OCI-LY1 (cell line): Measurements from ENCODE around the gene AMHR2.
"Not testable (repeated sequence)": the region's sequence is repeated elsewhere in the genome, so short reads cannot be mapped to it uniquely, and the experiment has no call there.

Experiments used
- H2AFZ ChIP-seq: fragments of 200-600 bp; sonication (generic), shearing (Covaris generic); 2 replicates; pipeline ENCODE4 v1.6.0; 2014; ENCODE audit warnings: antibody characterized with exemption, mild to moderate bottlenecking, low read length
- H3F3A ChIP-seq: fragments of 200-600 bp; sonication (generic), shearing (Covaris generic); 2 replicates; pipeline ENCODE4 v1.6.0; 2014; ENCODE audit warnings: mild to moderate bottlenecking, antibody characterized with exemption, low read length, moderate library complexity; ENCODE audit not compliant: insufficient read depth
- H3K27ac ChIP-seq: fragments of 200-600 bp; sonication (generic); 2 replicates; pipeline ENCODE4 v1.5.1; 2014; ENCODE audit warnings: low read length, mixed run types, mild to moderate bottlenecking, low read depth; ENCODE audit not compliant: poor library complexity, severe bottlenecking
- H3K27me3 ChIP-seq: fragments of 200-600 bp; sonication (generic); 2 replicates; pipeline ENCODE4 v1.6.0; 2014; ENCODE audit warnings: antibody characterized with exemption, mild to moderate bottlenecking, low read length, moderate library complexity; ENCODE audit not compliant: insufficient read depth
- H3K36me3 ChIP-seq: fragments of 200-600 bp; sonication (generic); 2 replicates; pipeline ENCODE4 v1.6.1; 2014; ENCODE audit warnings: mild to moderate bottlenecking, antibody characterized with exemption, low read length, moderate library complexity, mixed read lengths; ENCODE audit not compliant: insufficient read depth
- H3K4me1 ChIP-seq: fragments of 200-600 bp; sonication (generic); 2 replicates; pipeline ENCODE4 v1.5.1; 2014; ENCODE audit warnings: mild to moderate bottlenecking, low read length, moderate library complexity; ENCODE audit not compliant: insufficient read depth, severe bottlenecking
- H3K4me2 ChIP-seq: fragments of 200-600 bp; sonication (generic), shearing (Covaris generic); 2 replicates; pipeline ENCODE4 v1.6.1; 2014; ENCODE audit warnings: low read length
- H3K4me3 ChIP-seq: fragments of 200-600 bp; sonication (generic); 2 replicates; pipeline ENCODE4 v1.5.1; 2014; ENCODE audit warnings: low read length, low read depth, mild to moderate bottlenecking, mixed read lengths; ENCODE audit not compliant: poor library complexity, severe bottlenecking
- H3K79me2 ChIP-seq: fragments of 200-600 bp; shearing (Covaris generic); 2 replicates; pipeline ENCODE4 v1.6.1; 2016; ENCODE audit warnings: mixed run types, low read length, mixed read lengths; ENCODE audit not compliant: insufficient read depth
- H3K9ac ChIP-seq: fragments of 200-600 bp; sonication (generic), shearing (Covaris generic); 2 replicates; pipeline ENCODE4 v1.6.1; 2014; ENCODE audit warnings: mild to moderate bottlenecking, low read length, mixed read lengths
- H3K9me2 ChIP-seq: fragments of 200-600 bp; sonication (generic), shearing (Covaris generic); 2 replicates; pipeline ENCODE4 v1.6.1; 2014; ENCODE audit warnings: low read depth, mild to moderate bottlenecking, low read length, mixed read lengths
- H3K9me3 ChIP-seq: fragments of 200-600 bp; shearing (Covaris generic); 2 replicates; pipeline ENCODE4 v1.6.1; 2014; ENCODE audit warnings: low read length, mixed read lengths
- H4K20me1 ChIP-seq: fragments of 200-600 bp; sonication (generic), shearing (Covaris generic); 2 replicates; pipeline ENCODE4 v1.6.0; 2016; ENCODE audit warnings: mild to moderate bottlenecking, low read length; ENCODE audit not compliant: insufficient read depth
- EZH2 ChIP-seq: fragments of 200-600 bp; sonication (generic), shearing (Covaris generic); IDR thresholded peaks from 2 replicates; pipeline ENCODE4 v1.8.0; 2017; ENCODE audit warnings: borderline replicate concordance, mixed run types, mild to moderate bottlenecking, antibody characterized with exemption, low read length, moderate library complexity, mixed read lengths
- TF ChIP-seq, protein P1 (sequence below): fragments of 200-600 bp; sonication (generic), shearing (Covaris generic); IDR thresholded peaks from 2 replicates; pipeline ENCODE4 v1.5.1; 2017; ENCODE audit warnings: mild to moderate bottlenecking, antibody characterized with exemption, low read length, moderate library complexity, mixed read lengths

AMHR2 gene

DNA sequence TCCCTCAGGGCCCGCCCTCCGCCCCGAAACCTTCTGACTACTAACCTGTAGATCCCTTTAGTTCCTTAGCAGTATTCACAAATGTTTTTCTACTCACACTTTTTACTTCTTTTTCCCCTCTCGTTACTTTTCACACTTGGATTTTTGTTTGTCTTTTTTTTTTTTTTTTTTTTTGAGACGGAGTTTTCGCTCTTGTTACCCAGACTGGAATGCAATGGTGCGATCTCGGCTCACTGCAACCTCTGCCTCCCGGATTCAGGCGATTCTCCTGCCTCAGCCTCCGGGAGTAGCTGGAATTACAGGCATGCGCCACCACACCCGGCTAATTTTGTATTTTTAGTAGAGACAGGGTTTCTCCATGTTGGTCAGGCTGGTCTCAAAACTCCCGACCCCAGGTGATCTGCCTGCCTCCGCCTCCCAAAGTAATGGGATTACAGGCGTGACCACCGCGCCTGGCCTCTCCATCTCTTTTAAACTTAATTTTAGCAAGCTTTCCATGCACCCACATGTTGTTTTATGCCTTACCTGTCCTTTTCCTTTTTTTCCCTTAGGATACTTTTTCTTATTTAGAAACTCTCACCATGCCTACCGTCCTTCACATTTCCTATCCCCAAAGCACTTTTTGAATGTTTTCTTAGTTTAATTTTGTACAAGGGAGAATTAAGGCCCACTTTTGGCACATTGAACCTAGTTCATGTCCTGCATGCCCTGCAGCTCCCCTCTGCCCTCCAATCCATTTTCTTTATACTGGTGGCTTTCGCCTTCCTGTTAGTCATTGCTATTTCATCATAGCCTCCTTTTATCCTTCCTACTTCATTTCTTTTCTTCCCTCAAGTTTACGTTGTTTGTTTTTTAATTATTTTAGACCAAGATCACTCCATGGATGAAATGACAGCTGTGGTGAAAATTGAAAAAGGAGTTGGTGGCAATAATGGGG lies 42.6 kb upstream of the AMHR2 start:
- H3K27me3 ChIP-seq, result no peaks in the 10 kb centered on the region
- no peaks in the 10 kb centered on the region; the same call in 1 of the 2 replicates for H3F3A ChIP-seq
- H2AFZ ChIP-seq, result no peak overlapping the region
- peaks cover 55% of the 10 kb centered on the region for H3K4me1 ChIP-seq
- H3K4me2 ChIP-seq, result peak overlapping the region; percentile 70
- no peaks in the 10 kb centered on the region for H3K9me2 ChIP-seq
- H3K36me3 ChIP-seq, result peaks cover 32% of the 10 kb centered on the region
- H3K4me3 ChIP-seq, result peak overlapping the region; percentile 72
- peak overlapping the region; percentile 82 for H3K27ac ChIP-seq
- TF ChIP-seq, protein P1, sequence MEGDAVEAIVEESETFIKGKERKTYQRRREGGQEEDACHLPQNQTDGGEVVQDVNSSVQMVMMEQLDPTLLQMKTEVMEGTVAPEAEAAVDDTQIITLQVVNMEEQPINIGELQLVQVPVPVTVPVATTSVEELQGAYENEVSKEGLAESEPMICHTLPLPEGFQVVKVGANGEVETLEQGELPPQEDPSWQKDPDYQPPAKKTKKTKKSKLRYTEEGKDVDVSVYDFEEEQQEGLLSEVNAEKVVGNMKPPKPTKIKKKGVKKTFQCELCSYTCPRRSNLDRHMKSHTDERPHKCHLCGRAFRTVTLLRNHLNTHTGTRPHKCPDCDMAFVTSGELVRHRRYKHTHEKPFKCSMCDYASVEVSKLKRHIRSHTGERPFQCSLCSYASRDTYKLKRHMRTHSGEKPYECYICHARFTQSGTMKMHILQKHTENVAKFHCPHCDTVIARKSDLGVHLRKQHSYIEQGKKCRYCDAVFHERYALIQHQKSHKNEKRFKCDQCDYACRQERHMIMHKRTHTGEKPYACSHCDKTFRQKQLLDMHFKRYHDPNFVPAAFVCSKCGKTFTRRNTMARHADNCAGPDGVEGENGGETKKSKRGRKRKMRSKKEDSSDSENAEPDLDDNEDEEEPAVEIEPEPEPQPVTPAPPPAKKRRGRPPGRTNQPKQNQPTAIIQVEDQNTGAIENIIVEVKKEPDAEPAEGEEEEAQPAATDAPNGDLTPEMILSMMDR, result no peak
- TF ChIP-seq EZH2, result no peak
- peaks cover 12% of the 10 kb centered on the region; the same call in 1 of the 2 replicates for H3K79me2 ChIP-seq
- no peaks in the 10 kb centered on the region for H3K9me3 ChIP-seq
- no peaks in the 10 kb centered on the region for H4K20me1 ChIP-seq
- peak overlapping the region; percentile 75 for H3K9ac ChIP-seq

DNA sequence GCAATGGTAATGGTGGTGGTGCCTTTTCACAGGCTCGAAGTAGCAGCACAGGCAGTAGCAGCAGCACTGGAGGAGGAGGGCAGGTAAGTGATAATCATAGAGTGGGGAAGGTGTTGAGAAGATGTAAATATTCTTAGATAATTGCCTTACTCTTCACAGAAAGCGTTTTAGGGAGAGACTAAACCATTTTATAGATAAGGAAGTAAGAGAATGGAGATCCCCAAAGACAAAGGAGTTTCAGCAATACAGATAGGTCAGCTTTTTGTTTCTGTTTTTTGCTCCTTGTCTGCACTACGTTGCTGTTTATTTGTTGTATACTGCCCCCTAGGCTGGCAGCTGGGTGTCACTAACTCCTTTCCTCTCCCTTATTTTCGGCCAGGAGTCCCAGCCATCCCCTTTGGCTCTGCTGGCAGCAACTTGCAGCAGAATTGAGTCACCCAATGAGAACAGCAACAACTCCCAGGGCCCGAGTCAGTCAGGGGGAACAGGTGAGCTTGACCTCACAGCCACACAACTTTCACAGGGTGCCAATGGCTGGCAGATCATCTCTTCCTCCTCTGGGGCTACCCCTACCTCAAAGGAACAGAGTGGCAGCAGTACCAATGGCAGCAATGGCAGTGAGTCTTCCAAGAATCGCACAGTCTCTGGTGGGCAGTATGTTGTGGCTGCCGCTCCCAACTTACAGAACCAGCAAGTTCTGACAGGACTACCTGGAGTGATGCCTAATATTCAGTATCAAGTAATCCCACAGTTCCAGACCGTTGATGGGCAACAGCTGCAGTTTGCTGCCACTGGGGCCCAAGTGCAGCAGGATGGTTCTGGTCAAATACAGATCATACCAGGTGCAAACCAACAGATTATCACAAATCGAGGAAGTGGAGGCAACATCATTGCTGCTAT lies 41.7 kb upstream of the AMHR2 start:
- H4K20me1 ChIP-seq, result no peaks in the 10 kb centered on the region
- H3F3A ChIP-seq, result no peaks in the 10 kb centered on the region; the same call in 1 of the 2 replicates
- H3K27me3 ChIP-seq, result no peaks in the 10 kb centered on the region
- TF ChIP-seq, protein P1, result peak; percentile 68
- no peak for TF ChIP-seq EZH2
- peak overlapping the region; percentile 82 for H3K27ac ChIP-seq
- no peaks in the 10 kb centered on the region for H3K9me2 ChIP-seq
- H3K79me2 ChIP-seq, result peaks cover 20% of the 10 kb centered on the region
- H3K4me1 ChIP-seq, result peaks cover 63% of the 10 kb centered on the region
- no peaks in the 10 kb centered on the region for H3K9me3 ChIP-seq
- peak overlapping the region; percentile 75 for H3K9ac ChIP-seq
- H3K36me3 ChIP-seq, result peaks cover 35% of the 10 kb centered on the region
- no peak overlapping the region for H2AFZ ChIP-seq
- peak overlapping the region; percentile 72 for H3K4me3 ChIP-seq
- peak overlapping the region; percentile 70 for H3K4me2 ChIP-seq

DNA sequence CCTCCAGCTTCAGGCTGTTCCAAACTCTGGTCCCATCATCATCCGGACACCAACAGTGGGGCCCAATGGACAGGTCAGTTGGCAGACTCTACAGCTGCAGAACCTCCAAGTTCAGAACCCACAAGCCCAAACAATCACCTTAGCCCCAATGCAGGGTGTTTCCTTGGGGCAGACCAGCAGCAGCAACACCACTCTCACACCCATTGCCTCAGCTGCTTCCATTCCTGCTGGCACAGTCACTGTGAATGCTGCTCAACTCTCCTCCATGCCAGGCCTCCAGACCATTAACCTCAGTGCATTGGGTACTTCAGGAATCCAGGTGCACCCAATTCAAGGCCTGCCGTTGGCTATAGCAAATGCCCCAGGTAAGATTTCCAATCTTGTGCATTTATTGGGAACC lies 40.4 kb upstream of the AMHR2 start:
- Histone ChIP-seq H3K79me2 (peaks cover 32% of the 10 kb centered on the region), H3K4me1 (peaks cover 73% of the 10 kb centered on the region), H3K9ac (peak overlapping the region; percentile 40; the same call in 1 of the 2 replicates), H3F3A (no peaks in the 10 kb centered on the region; the same call in 1 of the 2 replicates), H2AFZ (no peak overlapping the region), H4K20me1 (no peaks in the 10 kb centered on the region), H3K27ac (peak overlapping the region; percentile 82), H3K9me2 (no peaks in the 10 kb centered on the region), H3K4me3 (peak overlapping the region; percentile 47), H3K27me3 (no peaks in the 10 kb centered on the region), H3K36me3 (peaks cover 43% of the 10 kb centered on the region), H3K9me3 (no peaks in the 10 kb centered on the region), H3K4me2 (peak overlapping the region; percentile 70)
- TF ChIP-seq, protein P1, result no peak
- TF ChIP-seq EZH2, result no peak

DNA sequence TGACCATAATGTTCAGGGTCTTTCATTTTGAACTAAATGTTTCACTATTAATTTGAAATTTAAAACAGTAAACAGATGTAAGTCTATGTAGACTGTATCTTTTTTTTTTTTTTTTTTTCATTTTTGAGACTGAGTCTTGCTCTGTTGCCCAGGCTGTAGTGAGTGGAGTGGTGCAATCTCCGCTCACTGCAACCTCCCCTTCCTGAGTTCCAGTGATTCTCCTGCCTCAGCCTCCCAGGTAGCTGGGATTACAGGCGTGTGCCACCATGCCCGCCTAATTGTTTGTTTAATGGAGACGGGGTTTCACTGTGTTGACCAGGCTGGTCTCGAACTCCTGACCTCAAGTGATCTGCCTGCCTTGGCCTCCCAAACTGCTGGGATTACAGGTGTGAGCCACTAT lies 37.3 kb upstream of the AMHR2 start:
- not testable (repeated sequence) for H3K27ac ChIP-seq, H4K20me1 ChIP-seq, H2AFZ ChIP-seq, H3K4me3 ChIP-seq, H3K9me2 ChIP-seq, H3K9me3 ChIP-seq, H3K27me3 ChIP-seq, H3K9ac ChIP-seq, H3F3A ChIP-seq
- Histone ChIP-seq H3K36me3 (peaks cover 49% of the 10 kb centered on the region), H3K4me2 (peak overlapping the region; percentile 7; the same call in 1 of the 2 replicates), H3K4me1 (peaks cover 84% of the 10 kb centered on the region), H3K79me2 (peaks cover 63% of the 10 kb centered on the region)
